NCI-H345 treated with DMSO at 0.1 percent for 48 hours (cell line): ENCODE measurements around the gene F11R.
"Not testable (repeated sequence)": the region's sequence is repeated elsewhere in the genome, so short reads cannot be mapped to it uniquely, and the experiment has no call there.

Source experiments
- DNase-seq: peaks from one replicate; lab custom pipeline; 2025; ENCODE audit not compliant: unreplicated experiment; lab: John Stamatoyannopoulos, UW

F11R gene

DNA sequence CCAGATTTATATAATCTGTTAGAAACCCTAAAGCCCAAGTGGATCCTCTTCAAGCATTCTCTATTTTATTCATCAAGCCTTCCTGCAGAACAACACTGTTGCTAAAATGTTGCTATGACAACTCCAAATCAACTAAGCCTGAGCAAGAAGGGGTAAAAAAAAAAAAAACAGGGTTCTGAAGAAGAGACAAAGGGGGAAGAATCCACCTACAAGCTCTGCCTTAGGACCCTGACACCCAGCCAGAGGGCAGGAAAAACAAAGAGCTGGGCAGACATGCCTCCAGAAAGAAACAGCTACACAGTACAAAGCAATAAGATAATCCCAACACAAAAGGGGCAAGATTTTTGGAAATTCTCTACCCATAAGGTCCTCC lies 23.6 kb upstream of the F11R start:
- DNase-seq: no peak

- no peak for DNase-seq
Observed at GRCh38 chr1:161039546-161039945, 18.6 kb upstream of the F11R start.

DNA sequence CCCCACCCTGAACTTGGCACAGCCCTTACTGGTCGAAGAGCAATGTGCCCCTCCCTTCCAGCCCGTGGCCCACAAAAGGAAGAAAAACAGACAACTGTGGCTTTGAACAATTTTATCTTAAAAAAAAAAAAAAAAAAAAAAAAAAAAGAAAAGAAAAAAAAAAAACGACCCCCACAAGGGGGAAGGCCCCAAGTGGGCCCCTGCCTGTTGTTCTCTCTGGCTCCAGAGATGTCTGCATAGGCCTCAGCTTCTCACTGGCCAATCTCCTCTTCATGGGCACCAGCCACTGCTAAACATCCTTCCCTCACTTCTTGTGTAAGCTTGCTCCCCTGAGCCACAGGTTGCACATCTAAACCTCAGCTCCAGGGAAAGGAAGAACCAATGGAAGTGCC lies 18.2 kb upstream of the F11R start:
- no peak for DNase-seq

DNA sequence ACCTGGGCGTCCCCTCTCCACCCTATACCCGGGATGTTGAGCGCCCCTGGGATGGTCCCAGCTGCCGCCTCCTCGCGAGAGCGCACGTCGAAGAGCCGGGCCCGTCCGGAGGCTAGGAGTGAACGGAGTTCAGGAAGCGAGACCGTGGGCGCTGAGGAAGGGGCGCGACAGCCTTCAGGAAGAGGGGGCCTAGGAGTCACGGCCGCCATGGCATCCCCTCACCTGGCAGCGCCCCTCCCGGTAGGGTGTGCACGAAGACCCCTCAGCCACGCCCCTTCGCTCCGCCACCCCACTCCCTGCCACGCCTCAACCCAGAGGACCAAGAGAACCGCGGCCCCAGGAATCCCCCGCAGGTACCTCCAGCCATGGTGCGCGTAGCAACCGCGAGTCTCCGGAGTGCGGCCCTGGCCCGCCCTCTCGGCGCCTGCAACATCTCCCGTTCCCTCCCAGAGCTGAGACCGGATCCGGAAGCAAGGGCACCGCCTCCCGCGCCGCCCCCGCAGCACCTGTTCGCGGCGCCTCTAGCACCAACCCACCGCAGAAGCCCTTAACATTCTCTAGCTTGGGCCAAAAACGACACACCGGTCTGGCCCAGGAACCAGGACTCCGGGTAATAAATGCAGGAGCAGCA lies 17.7 kb upstream of the F11R start, which contains the start of gene TSTD1:
Gene TSTD1 (minus strand): TSS at position 442 of the 631 bp plus-strand sequence. CDS start 75 bp downstream, at position 367.
- DNase-seq: peak; percentile 71

DNA sequence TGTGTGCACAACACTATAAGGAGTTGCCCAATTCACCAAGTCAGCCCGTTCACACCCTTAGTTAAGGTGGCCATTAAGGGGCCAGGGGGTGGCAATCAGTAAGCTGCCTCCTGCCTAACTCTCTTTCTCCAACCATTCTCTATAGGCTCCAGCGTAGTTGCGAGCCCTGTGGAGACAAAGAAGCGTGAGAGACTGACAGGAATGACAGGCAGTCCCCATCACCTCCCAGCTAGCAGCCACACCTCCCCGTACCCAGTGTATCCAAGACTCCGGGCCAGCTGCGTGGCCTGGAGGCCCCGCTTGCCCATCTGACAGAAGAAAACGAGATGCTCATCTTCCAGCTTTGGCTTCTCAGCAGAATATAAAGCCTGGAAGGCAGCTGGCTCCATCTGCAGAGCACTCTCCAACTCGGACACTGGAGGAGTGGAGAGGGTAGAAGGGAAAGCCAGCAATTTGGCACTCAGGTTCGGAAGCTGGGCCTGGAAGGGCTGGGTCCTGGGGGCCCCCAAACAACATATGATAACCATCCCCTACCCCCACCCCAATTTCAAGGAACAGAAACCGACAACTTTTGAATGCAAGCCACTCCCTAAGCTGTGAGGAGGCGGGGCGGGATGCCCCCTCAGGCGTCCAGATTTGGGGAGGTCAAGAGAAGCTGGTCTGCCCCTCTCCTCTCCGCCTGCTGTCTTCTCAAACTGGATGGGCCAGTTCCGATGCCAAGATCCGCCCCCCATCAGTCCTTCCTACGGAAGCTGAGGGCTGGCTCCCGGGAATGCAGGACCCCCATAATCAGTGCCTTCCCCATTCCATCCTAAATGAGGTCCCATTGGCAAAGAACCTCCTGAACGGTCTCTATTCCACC lies 16.9 kb upstream of the F11R start:
- DNase-seq: peak; percentile 12

DNA sequence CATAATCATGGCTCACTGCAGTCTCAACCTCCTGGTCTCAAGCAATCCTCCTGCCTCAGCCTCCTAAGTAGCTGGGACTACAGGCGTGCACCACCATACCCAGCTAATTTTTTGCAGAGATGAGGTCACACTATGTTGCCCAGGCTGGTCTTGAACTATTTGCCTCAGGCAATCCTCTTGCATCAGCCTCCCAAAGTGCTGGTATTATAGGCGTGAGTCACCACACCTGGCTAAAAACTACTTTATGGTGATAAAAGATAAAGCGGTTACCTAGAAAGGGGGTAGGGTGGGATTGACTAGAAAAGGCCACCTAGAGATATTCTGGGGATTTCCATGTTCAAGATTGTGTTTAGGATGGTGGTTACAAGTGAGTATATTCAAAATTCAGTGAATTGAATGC lies 12.8 kb upstream of the F11R start:
- DNase-seq: no peak

GRCh38 chr1:161032409-161032808 lies 11.5 kb upstream of the F11R start:
- DNase-seq: no peak

DNA sequence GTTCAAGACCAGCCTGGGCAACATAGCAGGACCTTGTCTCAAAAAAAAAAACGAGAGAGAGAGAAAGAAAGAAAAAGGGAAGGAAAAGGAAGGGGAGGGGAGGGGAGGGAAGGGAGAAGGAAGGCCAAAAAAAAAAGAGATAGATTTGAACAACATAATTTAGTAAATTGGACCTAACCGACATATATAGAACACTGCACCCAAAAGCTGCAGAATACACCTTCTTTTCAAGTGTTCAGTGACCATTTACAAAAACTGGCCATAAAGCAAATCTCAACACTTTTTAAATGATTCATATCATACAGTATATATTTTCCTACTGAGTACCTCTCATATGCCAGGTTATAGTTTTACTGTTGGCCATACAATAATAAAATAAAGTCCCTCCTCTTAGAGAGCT lies 10.9 kb upstream of the F11R start:
- no peak for DNase-seq

DNA sequence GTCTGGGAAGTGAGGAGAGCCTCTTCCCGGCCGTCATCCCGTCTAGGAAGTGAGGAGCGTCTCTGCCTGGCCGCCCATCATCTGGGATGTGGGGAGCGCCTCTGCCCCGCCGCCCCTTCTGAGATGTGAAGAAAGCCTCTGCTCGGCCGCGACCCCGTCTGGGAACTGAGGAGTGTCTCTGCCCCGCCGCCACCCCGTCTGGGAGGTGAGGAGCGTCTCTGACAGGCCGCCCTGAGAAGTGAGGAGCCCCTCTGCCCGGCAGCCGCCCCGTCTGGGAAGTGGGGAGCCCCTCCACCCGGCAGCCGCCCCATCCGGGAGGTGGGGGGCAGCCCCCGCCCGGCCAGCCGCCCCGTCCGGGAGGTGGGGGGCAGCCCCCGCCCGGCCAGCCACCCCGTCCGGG lies 8.5 kb upstream of the F11R start:
- DNase-seq: not testable (repeated sequence)

GRCh38 chr1:161026954-161027353 lies 6.0 kb upstream of the F11R start:
- DNase-seq: not testable (repeated sequence)

DNA sequence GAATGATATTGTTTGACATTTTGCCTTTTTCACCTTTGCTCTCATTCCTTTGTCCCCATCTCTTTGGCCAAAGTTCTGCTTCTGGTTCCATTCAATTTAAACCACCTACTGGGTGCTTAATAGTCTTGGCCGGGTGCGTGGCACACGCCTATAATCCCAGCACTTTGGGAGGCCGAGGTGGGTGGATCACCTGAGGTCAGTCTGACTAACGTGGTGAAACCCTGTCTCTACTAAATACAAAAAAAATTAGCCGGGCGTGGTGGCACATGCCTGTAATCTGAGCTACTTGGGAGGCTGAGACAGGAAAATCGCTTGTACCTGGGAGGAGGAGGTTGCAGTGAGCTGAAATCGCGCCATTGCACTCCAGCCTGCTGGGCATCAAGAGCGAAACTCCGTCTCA lies 1.5 kb upstream of the F11R start:
- not testable (repeated sequence) for DNase-seq

GRCh38 chr1:161021970-161022353 lies 1.0 kb upstream of the F11R start:
- no peak for DNase-seq

DNA sequence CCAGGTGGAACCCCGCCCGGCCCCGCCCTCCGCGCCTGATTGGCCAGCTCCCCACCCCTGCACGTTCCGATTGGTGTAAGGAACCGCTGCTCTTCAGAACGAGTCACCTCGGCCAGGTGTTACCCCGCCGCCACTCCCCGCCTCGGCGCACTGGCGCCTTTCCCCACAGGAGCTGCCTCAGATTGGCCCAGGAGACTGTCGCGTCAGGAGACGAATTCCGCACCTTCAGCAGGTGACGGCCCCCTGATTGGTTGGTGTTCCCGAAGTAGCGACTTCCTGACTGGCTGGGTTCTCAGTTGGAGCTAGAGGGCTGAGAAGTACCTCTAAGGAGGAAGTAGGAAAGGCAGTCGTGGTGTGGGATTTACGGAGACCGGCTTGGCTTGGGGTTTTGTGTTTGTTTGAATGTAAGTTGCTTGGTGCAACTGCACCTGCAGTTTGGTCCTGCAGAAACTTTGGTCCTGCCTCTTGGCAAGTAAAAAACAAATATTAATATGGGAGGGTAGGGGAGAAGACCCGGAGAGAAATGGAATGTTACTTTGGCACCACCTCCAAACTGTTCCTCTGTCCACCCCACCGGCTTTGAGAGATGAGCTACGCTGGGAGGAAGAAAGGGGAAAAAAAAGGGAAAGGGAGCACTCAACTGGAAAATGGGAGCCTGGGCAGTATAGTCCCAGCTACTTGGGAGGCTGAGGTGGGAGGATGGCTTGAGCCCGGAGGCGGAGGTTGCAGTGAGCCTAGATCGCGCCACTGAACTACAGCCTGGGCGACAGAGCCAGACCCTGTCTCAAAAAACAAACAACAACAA lies 415 bp upstream of the F11R start:
- DNase-seq: peak; percentile 98

DNA sequence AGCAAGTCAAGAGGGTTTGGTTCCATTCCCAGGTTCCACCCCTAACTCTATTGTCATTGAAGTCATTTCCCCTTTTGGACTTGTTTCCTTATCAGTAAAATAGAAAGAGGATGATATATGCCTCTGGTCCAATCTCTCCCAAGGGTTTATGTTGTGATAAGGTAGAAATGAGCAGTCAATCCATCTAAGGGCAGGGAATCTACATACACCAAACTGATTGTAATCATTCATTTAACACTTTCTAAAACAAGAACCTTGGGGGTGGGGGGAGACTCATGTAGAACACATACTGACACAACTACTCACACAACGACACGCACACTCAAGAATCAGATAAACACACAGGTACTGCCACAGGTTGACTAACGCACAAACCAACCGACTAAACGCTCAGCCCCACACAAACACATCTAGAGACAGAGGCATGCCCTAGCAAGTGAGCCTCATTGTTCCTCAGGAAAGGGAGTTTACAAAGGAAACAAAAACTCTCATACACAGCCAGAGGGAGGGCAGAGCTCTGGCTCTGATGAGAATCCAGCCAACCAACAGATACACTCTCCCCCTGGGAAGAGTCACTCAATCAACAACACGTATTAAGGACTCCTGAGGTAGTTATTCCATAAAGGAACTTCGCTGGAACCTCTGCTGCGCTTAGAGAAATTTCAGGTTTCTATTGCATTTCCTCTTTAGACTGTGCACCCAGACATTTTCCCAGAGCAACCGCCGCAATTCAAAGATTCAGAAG lies 1.0 kb downstream of the F11R start:
- peak; percentile 77 for DNase-seq

- DNase-seq: not testable (repeated sequence)
Observed at GRCh38 chr1:161019111-161019660, 1.8 kb downstream of the F11R start.

DNA sequence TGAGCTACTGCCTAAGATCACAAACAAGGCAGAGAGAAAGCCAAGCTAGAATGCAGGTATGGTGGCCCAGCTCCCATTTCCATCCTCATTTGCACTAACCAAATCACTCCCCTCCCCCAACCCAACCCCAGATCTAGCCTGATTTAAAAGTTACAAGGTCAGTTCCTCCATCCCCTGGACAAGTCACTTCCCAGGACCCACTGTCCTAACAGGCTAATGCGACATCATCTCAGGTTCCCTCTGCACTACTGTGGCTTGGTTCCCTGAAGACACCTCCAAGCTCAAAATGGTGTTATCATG lies 2.4 kb downstream of the F11R start:
- no peak for DNase-seq

GRCh38 chr1:161017756-161018630 lies 3.0 kb downstream of the F11R start:
- DNase-seq: no peak

- DNase-seq: not testable (repeated sequence)
Observed at GRCh38 chr1:161017181-161017580, 3.8 kb downstream of the F11R start.

DNA sequence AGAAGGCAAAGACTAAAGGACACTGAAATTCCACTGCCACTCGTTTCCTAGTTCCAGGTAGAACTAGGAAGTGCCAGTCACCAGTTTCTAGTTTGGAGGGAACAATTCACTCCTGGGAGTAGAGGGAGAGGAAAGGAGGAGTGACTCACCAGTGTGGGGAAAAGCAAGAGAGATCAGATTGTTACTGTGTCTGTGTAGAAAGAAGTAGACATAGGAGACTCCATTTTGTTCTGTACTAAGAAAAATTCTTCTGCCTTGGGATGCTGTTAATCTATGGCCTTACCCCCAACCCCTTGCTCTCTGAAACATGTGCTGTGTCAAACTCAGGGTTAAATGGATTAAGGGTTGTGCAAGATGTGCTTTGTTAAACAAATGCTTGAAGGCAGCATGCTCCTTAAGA lies 4.3 kb downstream of the F11R start:
- not testable (repeated sequence) for DNase-seq
